ENCODE measurements around the gene GNB1L.

DNA sequence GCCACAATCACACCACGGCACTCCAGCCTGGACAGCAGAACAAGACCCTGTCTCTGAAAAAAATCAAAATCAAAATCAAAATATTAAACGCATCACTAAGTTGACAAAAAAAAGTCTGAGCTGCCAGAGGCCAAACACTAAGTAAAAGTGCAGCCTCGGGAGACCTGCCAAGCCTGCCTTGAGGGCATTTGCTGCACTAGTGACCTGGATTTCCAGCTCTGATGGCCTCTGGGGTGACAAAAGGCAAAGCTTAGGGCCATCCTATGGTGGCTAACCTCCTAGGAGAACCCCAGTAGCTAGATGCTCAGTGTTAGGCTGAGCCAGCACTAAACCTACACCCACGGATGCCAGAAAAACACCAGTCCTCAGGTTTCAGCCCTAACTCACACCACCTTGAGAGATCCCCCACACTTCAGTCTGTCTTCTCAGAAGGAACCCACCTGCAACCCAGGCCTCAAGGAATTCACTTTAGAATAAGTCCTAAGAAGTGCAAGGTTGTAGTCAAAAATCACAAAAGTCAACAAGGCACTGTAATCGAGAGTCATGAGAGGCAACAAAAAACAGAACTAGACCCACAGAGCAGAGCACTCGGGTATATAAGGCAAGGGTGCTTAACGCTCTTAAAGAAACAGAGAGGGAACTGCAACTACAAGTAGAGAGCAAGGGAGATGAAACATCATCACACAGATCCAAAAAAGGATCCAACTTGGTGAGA, 28.6 kb downstream of the GNB1L start:
- TF ChIP-seq, protein P1, sequence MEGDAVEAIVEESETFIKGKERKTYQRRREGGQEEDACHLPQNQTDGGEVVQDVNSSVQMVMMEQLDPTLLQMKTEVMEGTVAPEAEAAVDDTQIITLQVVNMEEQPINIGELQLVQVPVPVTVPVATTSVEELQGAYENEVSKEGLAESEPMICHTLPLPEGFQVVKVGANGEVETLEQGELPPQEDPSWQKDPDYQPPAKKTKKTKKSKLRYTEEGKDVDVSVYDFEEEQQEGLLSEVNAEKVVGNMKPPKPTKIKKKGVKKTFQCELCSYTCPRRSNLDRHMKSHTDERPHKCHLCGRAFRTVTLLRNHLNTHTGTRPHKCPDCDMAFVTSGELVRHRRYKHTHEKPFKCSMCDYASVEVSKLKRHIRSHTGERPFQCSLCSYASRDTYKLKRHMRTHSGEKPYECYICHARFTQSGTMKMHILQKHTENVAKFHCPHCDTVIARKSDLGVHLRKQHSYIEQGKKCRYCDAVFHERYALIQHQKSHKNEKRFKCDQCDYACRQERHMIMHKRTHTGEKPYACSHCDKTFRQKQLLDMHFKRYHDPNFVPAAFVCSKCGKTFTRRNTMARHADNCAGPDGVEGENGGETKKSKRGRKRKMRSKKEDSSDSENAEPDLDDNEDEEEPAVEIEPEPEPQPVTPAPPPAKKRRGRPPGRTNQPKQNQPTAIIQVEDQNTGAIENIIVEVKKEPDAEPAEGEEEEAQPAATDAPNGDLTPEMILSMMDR (IDR thresholded peaks at IDR 0.05; ENCODE audit: low read length), result no peak
- TF ChIP-seq EZH2 (optimal IDR thresholded peaks at IDR 0.05; ENCODE audit: low read depth, low read length) (no peak), EZH2phosphoT487 (IDR thresholded peaks at IDR 0.05; ENCODE audit: low read length) (no peak)
